Smooth muscle cell of the coronary artery (primary cell): ENCODE results near the gene ERAL1. TPM values are rescaled to one million over a fixed set of nuclear protein-coding genes. Genes with fewer than 3 reads are reported as not detected.

Experiments
- total RNA-seq: library from RNA; depleted of rRNA; stranded (reverse); fragments of >200 nt; gene quantifications from 2 replicates; pipeline ENCODE4 v1.2.3, GENCODE V29; 2014; ENCODE audit warnings: low replicate concordance

Gene ERAL1
- total RNA-seq = 11.1 and 18.9 TPM in 2 replicates

DNA sequence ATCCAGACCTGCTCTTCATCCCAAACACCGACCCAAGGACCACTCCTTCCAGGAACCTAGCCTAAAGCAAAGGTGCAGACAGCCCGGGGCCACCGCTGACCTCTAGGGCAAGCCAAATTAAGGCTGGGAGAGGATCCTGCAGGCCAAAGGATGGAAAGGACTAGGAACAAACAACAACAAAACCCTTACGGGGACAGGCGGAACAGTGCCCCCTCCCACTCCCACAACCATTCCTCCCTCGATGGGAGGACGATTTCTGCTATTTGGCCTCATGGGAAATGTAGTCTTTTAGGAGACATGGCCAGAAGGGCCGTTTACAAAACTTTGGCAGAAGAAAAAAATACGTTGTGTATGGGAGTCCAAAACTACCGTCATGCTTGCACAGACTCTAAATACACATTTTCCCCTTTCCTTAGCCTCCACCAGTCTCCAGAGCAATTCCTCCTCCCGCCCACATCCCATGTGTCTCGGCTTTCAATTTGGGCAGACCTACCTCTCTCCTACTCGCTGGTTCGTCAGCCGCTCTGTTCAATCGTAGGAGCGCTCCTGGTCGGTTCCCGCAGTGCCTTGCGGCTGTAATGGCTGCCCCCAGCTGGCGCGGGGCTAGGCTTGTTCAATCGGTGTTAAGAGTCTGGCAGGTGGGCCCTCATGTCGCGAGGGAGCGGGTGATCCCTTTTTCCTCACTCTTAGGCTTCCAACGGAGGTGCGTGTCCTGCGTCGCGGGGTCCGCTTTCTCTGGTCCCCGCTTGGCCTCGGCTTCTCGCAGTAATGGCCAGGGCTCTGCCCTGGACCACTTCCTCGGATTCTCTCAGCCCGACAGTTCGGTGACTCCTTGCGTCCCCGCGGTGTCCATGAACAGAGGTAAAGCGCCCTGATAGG is at the start of gene ERAL1:
ERAL1 (plus strand) TSS at position 560 of the 879 bp plus-strand sequence; CDS start at position 579, 19 bp downstream.

DNA sequence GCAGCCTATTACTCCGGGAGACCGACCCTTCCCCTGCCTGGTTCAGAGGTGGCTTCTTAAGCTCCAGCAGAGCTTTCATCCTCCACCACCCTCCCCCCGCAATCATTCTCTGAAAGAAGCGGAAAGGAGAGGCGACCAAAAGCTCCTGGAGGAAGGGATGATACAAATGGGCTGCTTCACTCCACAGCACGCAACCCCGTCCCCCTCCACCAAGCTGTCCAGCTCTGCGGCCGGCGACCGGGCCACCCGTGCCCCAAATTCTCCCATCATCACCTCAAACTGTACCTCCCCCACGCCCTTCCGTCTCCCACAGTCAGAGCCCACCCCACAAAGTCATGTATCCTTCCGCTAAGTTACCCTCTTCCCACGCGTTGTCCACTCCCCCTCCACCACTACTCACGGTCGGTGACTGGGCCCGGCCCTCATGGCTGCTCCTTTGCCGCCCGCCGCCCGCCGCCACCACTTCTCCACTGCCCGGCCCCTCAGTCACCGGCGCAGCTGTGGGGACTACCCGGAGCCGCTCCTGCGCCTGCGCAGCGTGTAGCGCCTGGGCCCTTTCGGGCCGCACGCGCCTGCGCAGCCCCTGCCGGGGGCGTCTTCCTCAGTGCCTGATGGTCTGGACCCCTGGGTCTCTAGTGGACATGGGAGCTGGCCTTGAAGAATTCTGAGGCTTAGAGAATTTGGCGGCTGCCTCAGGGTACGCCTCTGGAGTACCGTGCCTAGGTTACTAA is 12.4 kb upstream of the ERAL1 start, which contains the start of gene FAM222B:
FAM222B (minus strand) TSS at position 509 of the 731 bp plus-strand sequence. CDS start 76,123 bp downstream, outside the sequence.

DNA sequence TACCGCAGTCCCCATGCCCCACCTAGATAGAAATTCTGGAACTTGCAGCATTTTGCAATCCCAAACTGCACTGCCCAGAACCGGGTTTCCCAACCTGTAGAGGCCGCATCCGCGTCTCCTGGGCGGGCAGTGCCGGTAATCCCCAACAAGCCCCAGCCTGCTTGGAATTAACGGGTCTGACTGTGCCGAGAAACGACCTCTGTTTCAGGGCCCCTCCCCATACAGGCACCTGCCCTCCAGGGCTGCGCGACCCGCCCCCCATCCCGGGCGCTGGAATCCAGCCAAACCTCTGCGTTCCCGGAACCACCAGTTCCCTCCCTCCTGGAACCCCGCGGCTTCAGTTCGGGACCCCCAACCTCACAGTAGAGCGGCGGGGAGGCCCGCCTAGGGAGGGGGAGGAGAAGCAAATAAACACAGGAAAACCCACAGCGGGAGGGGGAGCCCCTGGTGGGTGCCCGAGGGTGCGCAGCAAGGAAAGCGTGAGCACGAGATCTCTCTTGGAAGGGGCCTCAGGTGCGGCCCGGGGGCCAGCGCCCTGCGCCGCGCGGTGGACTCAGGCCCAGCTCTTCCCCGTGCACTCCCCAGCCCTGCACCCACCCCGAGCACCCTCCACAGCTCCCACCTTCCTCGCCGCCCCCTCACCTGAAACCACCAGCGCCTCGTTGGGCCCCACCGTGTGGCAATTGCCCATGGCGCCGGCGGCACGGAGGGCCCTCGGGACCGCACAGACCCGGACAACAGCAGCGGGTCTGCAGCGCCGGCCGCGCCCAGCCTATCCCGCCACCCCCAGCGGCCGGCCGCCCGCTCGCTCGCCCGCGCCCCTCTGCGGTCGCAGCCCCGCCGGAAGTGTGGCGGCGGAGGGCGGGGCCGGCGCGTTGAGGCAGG is 42.3 kb downstream of the ERAL1 start, which contains the start of gene FLOT2:
FLOT2 (minus strand) TSS at position 850 of the 885 bp plus-strand sequence; CDS start at position 691, 159 bp downstream.

DNA sequence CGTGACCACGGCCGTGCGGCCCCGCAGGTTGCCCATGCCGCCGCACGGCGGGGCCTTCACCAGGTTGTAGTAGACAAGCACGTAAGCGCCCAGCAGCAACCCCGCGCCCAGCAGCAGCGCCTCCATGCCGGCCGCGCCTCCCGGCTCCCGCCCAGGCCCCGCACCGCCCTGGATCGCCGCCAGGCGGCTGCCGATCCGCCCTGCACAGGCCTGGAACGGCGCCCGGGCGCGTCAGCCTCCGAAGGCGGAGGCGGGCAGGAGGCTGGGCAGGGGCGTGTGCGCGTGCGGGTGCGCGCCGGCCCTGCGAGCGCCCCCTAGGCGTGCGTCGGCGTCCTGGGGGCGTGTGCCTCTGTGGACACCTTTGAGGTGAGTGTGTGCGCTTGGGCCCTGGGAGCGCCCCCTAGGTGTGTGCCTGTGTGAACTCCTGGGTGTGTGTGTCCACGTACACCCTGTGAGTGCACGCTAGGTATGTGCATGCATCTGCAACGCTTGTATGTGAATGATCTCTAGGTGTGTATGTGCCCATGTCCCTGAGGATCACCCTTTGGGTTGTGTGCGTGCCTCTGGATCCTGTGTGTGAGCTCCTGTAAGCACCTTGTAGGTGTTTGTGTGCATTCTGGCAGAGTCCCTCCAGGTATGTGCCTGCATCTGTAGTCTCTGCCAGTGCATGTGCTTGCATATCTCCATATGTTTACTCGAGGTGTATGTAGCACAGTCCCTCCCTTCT is 48.2 kb downstream of the ERAL1 start, which contains the start of gene DHRS13:
DHRS13 (minus strand) TSS at position 261 of the 727 bp plus-strand sequence; CDS start at position 126, 135 bp downstream.

Other genes with a start within 250 kb of the ERAL1 start
- 3.1 and 6.8 TPM in 2 replicates for gene RSKR, start 240.8 kb upstream of the ERAL1 start, total RNA-seq
- gene BLTP2, start 209.9 kb upstream of the ERAL1 start, total RNA-seq = 120 and 163 TPM in 2 replicates
- gene SDF2, start 193.1 kb upstream of the ERAL1 start, total RNA-seq = 68.5 and 111 TPM in 2 replicates
- gene SUPT6H, start 192.8 kb upstream of the ERAL1 start, total RNA-seq = 41.9 and 53.5 TPM in 2 replicates
- gene PROCA1, start 143.1 kb upstream of the ERAL1 start, total RNA-seq = 0.90 and 1.4 TPM in 2 replicates
- 115 and 204 TPM in 2 replicates for gene RAB34, start 137.1 kb upstream of the ERAL1 start, total RNA-seq
- 906 and 1,571 TPM in 2 replicates for gene RPL23A, start 135.0 kb upstream of the ERAL1 start, total RNA-seq
- gene TLCD1, start 128.8 kb upstream of the ERAL1 start, total RNA-seq = 4.4 and 5.3 TPM in 2 replicates
- 5.3 and 8.4 TPM in 2 replicates for gene NEK8, start 126.2 kb upstream of the ERAL1 start, total RNA-seq
- gene TRAF4, start 111.0 kb upstream of the ERAL1 start, total RNA-seq = 27.1 and 39.2 TPM in 2 replicates
- gene FAM222B, start 12.2 kb upstream of the ERAL1 start, total RNA-seq = 0.70 and 2.3 TPM in 2 replicates
- 38.0 and 80.1 TPM in 2 replicates for gene FLOT2, start 42.7 kb downstream of the ERAL1 start, total RNA-seq
- gene DHRS13, start 48.1 kb downstream of the ERAL1 start, total RNA-seq = 2.0 and 3.6 TPM in 2 replicates
- 5.7 and 12.0 TPM in 2 replicates for gene PHF12, start 96.5 kb downstream of the ERAL1 start, total RNA-seq
- gene SEZ6, start 151.0 kb downstream of the ERAL1 start, total RNA-seq = not detected in 2 replicates
- gene PIPOX, start 188.1 kb downstream of the ERAL1 start, total RNA-seq = 1.4 and 1.9 TPM in 2 replicates